ENCODE results near the gene ARHGAP12. TPM values are rescaled to one million over a fixed set of nuclear protein-coding genes. Genes with fewer than 3 reads are reported as not detected.

The ARHGAP12 gene
- total RNA-seq, 2 experiments from 2014 or later = 11.8 to 14.5 TPM

- Histone ChIP-seq H2AFZ (ENCODE audit: low read length) (no peak overlapping the region), H3K4me1 (ENCODE audit: insufficient read depth, low read length, poor library complexity, severe bottlenecking) (no peaks in the 10 kb centered on the region), H3K4me2 (ENCODE audit: low read length) (no peak overlapping the region), H3K79me2 (ENCODE audit: insufficient read depth, low read depth, low read length) (no peaks in the 10 kb centered on the region), H4K20me1 (ENCODE audit: insufficient read depth, low read length) (no peaks in the 10 kb centered on the region), H3K36me3 (ENCODE audit: insufficient read depth, low read length) (peaks cover 3% of the 10 kb centered on the region; the same call in 1 of the 2 replicates), H3K9me3 (ENCODE audit: low read length) (no peaks in the 10 kb centered on the region), H3K27ac (ENCODE audit: low read depth, low read length, poor library complexity, severe bottlenecking) (no peak overlapping the region), H3K4me3 (ENCODE audit: low read depth, low read length, poor library complexity, severe bottlenecking) (no peak overlapping the region), H3K9me2 (ENCODE audit: insufficient read depth, low read length) (no peaks in the 10 kb centered on the region)
- CTCF ChIA-PET (ENCODE audit: unreplicated experiment) = no interaction called here
- intact Hi-C loops (cut with micrococcal nuclease; ENCODE audit: unreplicated experiment) = loop anchor here (10.0 kb wide), 1 partner anchor 1020 kb away; no protein-coding TSS in a partner anchor
- no TSS peak for BruUV-seq (replicated peaks)
- DNase-seq (ENCODE audit: low spot score) = no peak
- POLR2A ChIA-PET = no interaction called here
- TF ChIP-seq CTCF (conservative IDR thresholded peaks at IDR 0.05; ENCODE audit: low read length) (no peak), EZH2phosphoT487 (IDR thresholded peaks at IDR 0.05; ENCODE audit: borderline replicate concordance, low read depth, low read length) (no peak)
These were observed 124.2 kb downstream of the ARHGAP12 start for GRCh38 chr10:31804352-31804810.

GRCh38 chr10:31803606-31804351 is 124.9 kb downstream of the ARHGAP12 start:
- no peak for DNase-seq (ENCODE audit: low spot score)
- POLR2A ChIA-PET = no interaction called here
- no TSS peak for BruUV-seq (replicated peaks)
- Histone ChIP-seq H3K4me2 (ENCODE audit: low read length) (no peak overlapping the region), H3K9me2 (ENCODE audit: insufficient read depth, low read length) (no peaks in the 10 kb centered on the region), H3K36me3 (ENCODE audit: insufficient read depth, low read length) (peaks cover 3% of the 10 kb centered on the region; the same call in 1 of the 2 replicates), H4K20me1 (ENCODE audit: insufficient read depth, low read length) (no peaks in the 10 kb centered on the region), H3K4me1 (ENCODE audit: insufficient read depth, low read length, poor library complexity, severe bottlenecking) (no peaks in the 10 kb centered on the region), H3K79me2 (ENCODE audit: insufficient read depth, low read depth, low read length) (no peaks in the 10 kb centered on the region), H3K27ac (ENCODE audit: low read depth, low read length, poor library complexity, severe bottlenecking) (no peak overlapping the region), H3K9me3 (ENCODE audit: low read length) (no peaks in the 10 kb centered on the region), H3K4me3 (ENCODE audit: low read depth, low read length, poor library complexity, severe bottlenecking) (no peak overlapping the region), H2AFZ (ENCODE audit: low read length) (no peak overlapping the region)
- intact Hi-C loops (cut with micrococcal nuclease; ENCODE audit: unreplicated experiment) = loop anchor here (10.0 kb wide), 1 partner anchor 1019 kb away; no protein-coding TSS in a partner anchor
- TF ChIP-seq EZH2phosphoT487 (IDR thresholded peaks at IDR 0.05; ENCODE audit: borderline replicate concordance, low read depth, low read length) = no peak
- TF ChIP-seq CTCF (conservative IDR thresholded peaks at IDR 0.05; ENCODE audit: low read length) = no peak
- CTCF ChIA-PET (ENCODE audit: unreplicated experiment) = no interaction called here

- BruUV-seq (replicated peaks) = no TSS peak
- Histone ChIP-seq H3K9me3 (ENCODE audit: low read length) (no peaks in the 10 kb centered on the region), H4K20me1 (ENCODE audit: insufficient read depth, low read length) (no peaks in the 10 kb centered on the region), H3K79me2 (ENCODE audit: insufficient read depth, low read depth, low read length) (no peaks in the 10 kb centered on the region), H3K4me2 (ENCODE audit: low read length) (no peak overlapping the region), H3K27ac (ENCODE audit: low read depth, low read length, poor library complexity, severe bottlenecking) (no peak overlapping the region), H3K4me3 (ENCODE audit: low read depth, low read length, poor library complexity, severe bottlenecking) (no peak overlapping the region), H2AFZ (ENCODE audit: low read length) (no peak overlapping the region), H3K36me3 (ENCODE audit: insufficient read depth, low read length) (no peaks in the 10 kb centered on the region), H3K4me1 (ENCODE audit: insufficient read depth, low read length, poor library complexity, severe bottlenecking) (no peaks in the 10 kb centered on the region), H3K9me2 (ENCODE audit: insufficient read depth, low read length) (no peaks in the 10 kb centered on the region)
- POLR2A ChIA-PET = no interaction called here
- no peak for DNase-seq (ENCODE audit: low spot score)
- intact Hi-C loops (cut with micrococcal nuclease; ENCODE audit: unreplicated experiment) = no loop called here
- CTCF ChIA-PET (ENCODE audit: unreplicated experiment) = no interaction called here
- TF ChIP-seq EZH2phosphoT487 (IDR thresholded peaks at IDR 0.05; ENCODE audit: borderline replicate concordance, low read depth, low read length) (no peak), CTCF (conservative IDR thresholded peaks at IDR 0.05; ENCODE audit: low read length) (no peak)
These were observed 129.4 kb downstream of the ARHGAP12 start for GRCh38 chr10:31799181-31799580.

All from OCI-LY7 (cell line).